ENCODE results near the gene GPBP1. TPM values are rescaled to one million over a fixed set of nuclear protein-coding genes. Genes with fewer than 3 reads are reported as not detected.
"Not testable (repeated sequence)": the region's sequence is repeated elsewhere in the genome, so short reads cannot be mapped to it uniquely, and the experiment has no call there.

The GPBP1 gene
- total RNA-seq, 2 donors from 2014 or later = 95.8 to 104 TPM

DNA sequence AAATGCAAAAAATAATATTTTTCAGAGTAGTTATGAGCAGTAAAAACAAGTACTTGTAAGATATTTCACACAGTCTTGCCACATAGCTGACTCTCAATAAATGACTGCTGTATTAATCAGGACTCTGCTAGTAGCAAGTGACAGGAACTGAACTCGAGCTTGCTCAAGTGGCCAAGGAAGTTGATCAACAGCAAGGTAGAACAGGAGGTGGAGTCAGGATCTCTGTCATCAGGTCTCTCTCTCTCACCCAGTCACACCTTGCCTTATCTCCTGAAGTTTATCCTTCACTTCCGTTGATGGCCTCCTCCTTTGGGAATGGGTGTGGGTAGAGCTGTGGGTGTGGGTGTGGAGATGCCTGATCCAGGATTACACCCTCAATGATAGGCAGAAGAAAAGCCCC lies 107.0 kb downstream of the GPBP1 start:
- Mint-ChIP-seq H3K4me1 (ENCODE audit: low read depth) (peaks cover 7% of the 10 kb centered on the region), H3K27ac (no peak overlapping the region), H3K4me3 (no peak overlapping the region)

DNA sequence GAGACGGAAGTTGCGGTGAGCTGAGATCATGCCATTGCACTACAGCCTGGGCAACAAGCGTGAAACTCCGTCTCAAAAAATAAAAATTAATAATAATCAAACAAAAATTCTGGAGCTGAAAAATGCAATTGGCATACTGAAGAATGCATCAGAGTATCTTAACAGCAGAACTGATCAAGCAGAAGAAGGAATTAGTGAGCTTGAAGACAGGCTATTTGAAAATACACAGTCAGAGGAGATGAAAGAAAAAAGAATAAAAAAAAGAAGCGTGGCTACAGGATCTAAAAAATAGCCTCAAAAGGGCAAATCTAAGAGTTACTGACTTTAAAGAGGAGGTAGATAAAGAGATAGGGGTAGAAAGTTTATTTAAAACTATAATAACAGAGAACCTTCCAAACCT lies 111.2 kb downstream of the GPBP1 start:
- H3K9me3 Mint-ChIP-seq; H3K4me1 Mint-ChIP-seq (ENCODE audit: low read depth); ATAC-seq (replicated peaks in 1 of 2); H3K27ac Mint-ChIP-seq; H3K4me3 Mint-ChIP-seq; H3K36me3 Mint-ChIP-seq (ENCODE audit: insufficient read depth in 2 of 2); H3K27me3 Mint-ChIP-seq (ENCODE audit: low read depth); DNase-seq: not testable (repeated sequence)

More for the DNA sequence above, 107.0 kb downstream of the GPBP1 start:
- ATAC-seq (replicated peaks in 1 of 2) (no peak), DNase-seq (no peak)
- H3K36me3 Mint-ChIP-seq (ENCODE audit: insufficient read depth in 2 of 2) = peaks cover 3% of the 10 kb centered on the region in 2 donors
- H3K9me3 Mint-ChIP-seq = peaks cover 2 to 4% of the 10 kb centered on the region in 2 donors
- H3K27me3 Mint-ChIP-seq (ENCODE audit: low read depth) = peaks cover 1% of the 10 kb centered on the region

DNA sequence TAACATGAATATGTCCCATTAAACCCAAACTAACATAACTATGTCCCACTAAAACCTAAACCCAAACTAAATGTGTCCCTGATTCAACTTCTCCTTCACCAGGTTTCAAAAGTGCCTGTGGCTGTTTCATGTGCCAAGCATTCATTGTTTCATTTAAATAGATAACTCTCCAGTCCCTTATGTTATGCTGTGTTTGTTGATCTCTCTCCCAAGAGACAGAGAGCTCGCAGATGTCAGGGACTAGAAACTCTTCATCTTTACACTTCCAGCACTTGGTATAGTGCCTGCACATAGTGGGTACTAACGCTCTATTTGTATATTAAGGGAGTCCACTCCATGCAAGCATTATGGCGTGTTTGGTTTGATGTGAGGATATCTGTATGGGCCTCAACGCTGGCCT lies 118.0 kb downstream of the GPBP1 start:
- no peaks in the 10 kb centered on the region for H3K9me3 Mint-ChIP-seq
- H3K27me3 Mint-ChIP-seq (ENCODE audit: low read depth) = no peaks in the 10 kb centered on the region
- H3K4me1 Mint-ChIP-seq (ENCODE audit: low read depth) = no peaks in the 10 kb centered on the region
- H3K27ac Mint-ChIP-seq = no peak overlapping the region
- no peak overlapping the region for H3K4me3 Mint-ChIP-seq
- ATAC-seq (replicated peaks in 1 of 2) (no peak), DNase-seq (no peak)
- no peaks in the 10 kb centered on the region for H3K36me3 Mint-ChIP-seq (ENCODE audit: insufficient read depth in 2 of 2)

DNA sequence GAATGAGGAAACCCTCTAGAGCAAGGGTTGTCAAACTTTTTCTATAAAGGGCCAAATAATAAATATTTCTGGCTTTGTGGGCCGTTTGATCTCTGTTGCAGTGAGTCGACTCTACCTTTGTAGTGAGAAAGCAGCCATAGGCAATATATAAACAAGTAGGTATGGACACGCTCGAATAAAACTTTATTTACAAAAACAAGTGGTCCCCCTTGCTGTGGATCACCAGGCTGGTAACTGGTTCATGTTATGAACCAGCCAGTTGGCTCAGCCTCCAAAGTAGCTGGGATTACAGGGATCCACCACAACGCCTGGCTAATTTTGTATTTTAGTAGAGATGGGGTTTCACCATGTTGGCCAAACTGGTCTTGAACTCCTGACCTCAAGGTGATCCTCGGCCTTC lies 118.5 kb downstream of the GPBP1 start:
- Mint-ChIP-seq H3K4me1 (ENCODE audit: low read depth) (no peaks in the 10 kb centered on the region), H3K27me3 (ENCODE audit: low read depth) (no peaks in the 10 kb centered on the region), H3K9me3 (no peaks in the 10 kb centered on the region), H3K36me3 (ENCODE audit: insufficient read depth in 2 of 2) (no peaks in the 10 kb centered on the region), H3K27ac (no peak overlapping the region), H3K4me3 (no peak overlapping the region)
- ATAC-seq (replicated peaks in 1 of 2) (no peak), DNase-seq (no peak)

DNA sequence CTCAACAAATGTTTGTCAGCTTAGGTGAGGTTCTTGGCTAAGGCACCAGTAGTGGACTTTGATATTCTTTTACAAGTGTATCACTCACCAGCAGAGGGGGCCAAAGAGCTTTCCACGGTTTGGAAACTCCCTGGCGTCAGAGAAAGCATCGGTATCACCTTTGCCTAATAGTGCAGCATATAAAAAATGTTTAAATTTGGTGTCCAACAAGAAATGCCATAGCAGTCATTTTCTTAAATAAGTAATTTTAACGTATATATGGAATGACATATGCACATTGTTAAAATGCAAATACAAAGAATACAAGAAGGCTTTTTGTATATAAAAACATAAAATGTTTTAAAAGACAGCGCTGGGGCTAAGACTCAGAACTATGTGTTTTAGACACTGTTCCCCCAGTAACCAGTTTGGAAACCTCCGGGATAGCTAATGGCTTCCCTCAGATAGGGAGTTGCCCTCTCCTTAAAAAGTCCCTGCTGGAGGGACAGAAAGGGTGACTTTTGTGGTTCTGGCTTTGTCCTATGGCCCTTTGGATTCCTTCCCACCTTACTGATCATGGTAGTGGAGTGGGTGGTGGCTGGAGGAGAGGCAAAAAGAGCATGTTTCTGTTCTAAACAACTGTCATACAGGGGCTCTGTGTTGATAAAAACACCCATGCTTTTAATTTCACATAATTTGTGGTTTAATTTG lies 124.6 kb downstream of the GPBP1 start:
- no peaks in the 10 kb centered on the region for H3K9me3 Mint-ChIP-seq
- H3K27ac Mint-ChIP-seq = peak overlapping the region; percentile 82
- no peaks in the 10 kb centered on the region for H3K27me3 Mint-ChIP-seq (ENCODE audit: low read depth)
- no peaks in the 10 kb centered on the region for H3K36me3 Mint-ChIP-seq (ENCODE audit: insufficient read depth in 2 of 2)
- H3K4me3 Mint-ChIP-seq = peak overlapping the region; percentile 62 to 83
- ATAC-seq (replicated peaks in 1 of 2) (peak; percentile 40 to 48), DNase-seq (peak; percentile 87)
- peaks cover 45% of the 10 kb centered on the region for H3K4me1 Mint-ChIP-seq (ENCODE audit: low read depth)

DNA sequence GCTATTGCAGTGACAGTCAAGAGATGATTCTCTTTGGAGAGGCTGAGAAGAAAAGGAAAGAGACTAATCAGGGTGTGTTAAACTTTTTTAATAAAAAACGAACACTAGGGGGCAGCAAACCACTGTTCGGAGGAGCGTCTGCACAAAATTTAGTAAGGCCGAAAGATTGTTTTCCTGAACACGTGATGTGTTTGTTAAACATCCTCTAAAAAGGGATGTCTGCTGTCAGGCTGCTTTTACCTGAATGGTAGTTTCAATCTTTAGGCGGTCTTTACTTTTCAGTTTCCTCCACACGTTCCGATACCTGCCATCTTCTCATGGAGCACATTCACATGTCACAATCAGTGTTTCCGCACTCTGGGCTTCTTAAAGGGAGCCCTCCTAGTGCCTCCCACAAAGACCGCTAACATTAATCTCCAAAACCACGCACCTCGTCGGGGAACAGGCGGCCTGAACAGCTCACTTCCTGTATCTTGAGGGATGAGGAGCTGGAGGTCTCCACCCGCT lies 125.2 kb downstream of the GPBP1 start:
- Mint-ChIP-seq H3K27me3 (ENCODE audit: low read depth) (no peaks in the 10 kb centered on the region), H3K36me3 (ENCODE audit: insufficient read depth in 2 of 2) (no peaks in the 10 kb centered on the region), H3K4me1 (ENCODE audit: low read depth) (peaks cover 45% of the 10 kb centered on the region), H3K4me3 (peak overlapping the region; percentile 62 to 83), H3K27ac (peak overlapping the region; percentile 82), H3K9me3 (no peaks in the 10 kb centered on the region)
- DNase-seq = peak; percentile 54 to 64
- ATAC-seq (replicated peaks in 1 of 2) = peak; percentile 59 to 70

DNA sequence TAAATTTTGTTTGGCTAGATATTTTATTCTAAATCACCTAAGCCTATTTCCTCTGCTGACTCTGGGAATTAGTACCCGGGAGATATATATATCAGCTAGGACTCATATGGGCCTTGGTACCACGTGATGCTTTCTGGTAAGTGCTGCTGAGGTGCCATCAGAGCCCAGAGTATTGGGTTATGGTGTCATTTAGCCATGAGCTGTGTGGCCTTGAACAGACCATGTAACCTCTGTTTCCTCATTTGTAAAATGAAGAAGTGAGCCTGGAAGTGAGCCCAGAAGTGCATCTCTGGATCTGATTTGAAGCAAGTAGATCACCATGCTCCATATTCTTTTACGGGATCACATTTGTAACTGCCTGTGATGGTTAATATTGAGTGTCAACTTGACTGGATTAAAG lies 126.1 kb downstream of the GPBP1 start:
- ATAC-seq (replicated peaks in 1 of 2) = no peak
- H3K27ac Mint-ChIP-seq = no peak overlapping the region
- no peaks in the 10 kb centered on the region for H3K9me3 Mint-ChIP-seq
- no peaks in the 10 kb centered on the region for H3K27me3 Mint-ChIP-seq (ENCODE audit: low read depth)
- no peak for DNase-seq
- H3K4me1 Mint-ChIP-seq (ENCODE audit: low read depth) = peaks cover 45% of the 10 kb centered on the region
- H3K4me3 Mint-ChIP-seq = no peak overlapping the region
- H3K36me3 Mint-ChIP-seq (ENCODE audit: insufficient read depth in 2 of 2) = no peaks in the 10 kb centered on the region

DNA sequence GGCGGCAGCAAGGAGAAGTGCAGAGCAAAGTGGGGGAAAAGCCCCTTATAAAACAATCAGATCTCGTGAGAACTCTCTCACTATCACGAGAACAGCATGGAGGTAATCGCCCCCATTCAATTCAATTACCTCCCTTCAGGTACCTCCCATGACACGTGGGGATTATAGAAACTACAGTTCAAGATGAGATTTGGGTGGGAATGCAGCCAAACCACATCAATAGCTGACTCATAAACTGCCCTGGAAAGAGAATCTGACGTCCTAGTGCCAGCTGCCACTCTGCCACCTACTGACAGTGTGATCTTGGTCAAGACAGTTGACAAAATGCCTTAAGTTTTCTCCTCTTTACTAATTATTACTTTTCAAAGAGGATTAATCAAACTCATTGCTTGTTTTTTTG lies 128.3 kb downstream of the GPBP1 start:
- peaks cover 3% of the 10 kb centered on the region in 2 donors for H3K9me3 Mint-ChIP-seq
- ATAC-seq (replicated peaks in 1 of 2) (peak; percentile 57 to 64), DNase-seq (peak; percentile 53 to 61)
- H3K4me1 Mint-ChIP-seq (ENCODE audit: low read depth) = peaks cover 45% of the 10 kb centered on the region
- peak overlapping the region; percentile 17 for H3K27ac Mint-ChIP-seq
- no peak overlapping the region for H3K4me3 Mint-ChIP-seq
- peaks cover 1 to 3% of the 10 kb centered on the region in 2 donors for H3K36me3 Mint-ChIP-seq (ENCODE audit: insufficient read depth in 2 of 2)
- no peaks in the 10 kb centered on the region for H3K27me3 Mint-ChIP-seq (ENCODE audit: low read depth)

DNA sequence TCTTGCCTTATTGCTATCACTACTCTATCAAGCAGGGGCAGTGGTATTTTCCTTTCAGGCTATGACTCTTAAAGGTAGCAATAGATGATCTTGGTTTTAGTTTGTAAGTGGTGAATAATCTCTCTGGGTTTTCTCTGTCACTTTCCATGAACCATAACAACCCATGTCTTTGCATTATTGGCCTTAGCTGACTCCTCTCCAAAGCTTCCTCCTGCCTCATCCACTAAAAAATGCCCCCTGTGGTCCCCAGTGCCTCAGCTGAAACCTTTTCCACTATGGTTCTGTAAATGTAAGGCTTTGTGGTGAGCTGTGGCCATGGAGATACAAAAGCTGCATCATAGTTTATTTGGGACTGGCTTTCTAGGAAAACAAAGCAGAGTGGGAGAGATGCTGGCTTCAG lies 128.8 kb downstream of the GPBP1 start:
- Mint-ChIP-seq H3K27me3 (ENCODE audit: low read depth) (no peaks in the 10 kb centered on the region), H3K9me3 (peaks cover 3% of the 10 kb centered on the region in 2 donors), H3K36me3 (ENCODE audit: insufficient read depth in 2 of 2) (peaks cover 1 to 3% of the 10 kb centered on the region in 2 donors), H3K4me1 (ENCODE audit: low read depth) (peaks cover 45% of the 10 kb centered on the region), H3K27ac (no peak overlapping the region), H3K4me3 (no peak overlapping the region)
- ATAC-seq (replicated peaks in 1 of 2) (peak; percentile 66 to 71), DNase-seq (peak; percentile 5 to 10)

DNA sequence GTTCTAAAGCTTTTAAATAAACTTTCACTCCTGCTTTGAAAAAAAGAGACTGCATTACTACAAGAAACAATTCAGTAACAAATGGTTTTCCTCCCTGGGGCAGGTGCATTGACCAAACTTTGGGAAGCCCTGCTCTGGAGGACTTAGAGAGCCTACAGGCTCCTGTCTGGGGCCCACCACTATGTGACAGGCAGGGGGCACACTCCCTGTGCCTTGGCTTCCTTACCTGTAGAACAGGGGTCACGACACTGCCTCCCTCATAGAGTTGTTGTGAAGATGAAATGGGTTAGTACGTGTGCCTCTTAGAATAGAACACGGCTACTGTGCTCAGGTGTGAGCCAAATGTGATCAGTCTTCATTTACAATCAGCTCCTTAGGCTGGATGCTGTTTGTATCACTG lies 130.1 kb downstream of the GPBP1 start:
- no peaks in the 10 kb centered on the region for H3K27me3 Mint-ChIP-seq (ENCODE audit: low read depth)
- no peak for DNase-seq
- no peak for ATAC-seq (replicated peaks in 1 of 2)
- no peak overlapping the region for H3K4me3 Mint-ChIP-seq
- H3K27ac Mint-ChIP-seq = no peak overlapping the region
- H3K36me3 Mint-ChIP-seq (ENCODE audit: insufficient read depth in 2 of 2) = peaks cover 3 to 7% of the 10 kb centered on the region in 2 donors
- H3K9me3 Mint-ChIP-seq = peaks cover 3 to 4% of the 10 kb centered on the region in 2 donors
- peaks cover 35% of the 10 kb centered on the region for H3K4me1 Mint-ChIP-seq (ENCODE audit: low read depth)

DNA sequence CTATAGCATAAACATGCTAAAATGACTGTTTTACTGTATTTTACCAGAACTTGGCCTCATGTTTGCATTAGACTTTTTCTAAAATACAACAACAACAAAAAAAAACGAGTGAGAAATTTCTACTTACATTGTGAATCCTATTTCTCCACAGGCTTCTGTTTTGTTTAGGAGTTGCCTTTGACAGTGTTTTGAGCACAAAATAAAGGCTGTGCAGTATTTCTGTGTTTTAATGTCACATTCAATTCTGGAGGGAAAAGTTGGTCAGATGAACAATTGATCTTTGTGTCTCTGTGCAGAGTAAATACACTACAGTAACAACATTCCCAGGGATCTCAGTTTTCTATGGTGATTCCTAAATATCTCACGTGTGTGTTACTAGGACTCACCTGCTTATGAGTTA lies 131.1 kb downstream of the GPBP1 start:
- DNase-seq = no peak
- Mint-ChIP-seq H3K36me3 (ENCODE audit: insufficient read depth in 2 of 2) (peaks cover 3 to 7% of the 10 kb centered on the region in 2 donors), H3K27me3 (ENCODE audit: low read depth) (no peaks in the 10 kb centered on the region), H3K27ac (no peak overlapping the region), H3K4me3 (no peak overlapping the region), H3K4me1 (ENCODE audit: low read depth) (peaks cover 29% of the 10 kb centered on the region), H3K9me3 (peaks cover 3 to 7% of the 10 kb centered on the region in 2 donors)
- ATAC-seq (replicated peaks in 1 of 2) = no peak

DNA sequence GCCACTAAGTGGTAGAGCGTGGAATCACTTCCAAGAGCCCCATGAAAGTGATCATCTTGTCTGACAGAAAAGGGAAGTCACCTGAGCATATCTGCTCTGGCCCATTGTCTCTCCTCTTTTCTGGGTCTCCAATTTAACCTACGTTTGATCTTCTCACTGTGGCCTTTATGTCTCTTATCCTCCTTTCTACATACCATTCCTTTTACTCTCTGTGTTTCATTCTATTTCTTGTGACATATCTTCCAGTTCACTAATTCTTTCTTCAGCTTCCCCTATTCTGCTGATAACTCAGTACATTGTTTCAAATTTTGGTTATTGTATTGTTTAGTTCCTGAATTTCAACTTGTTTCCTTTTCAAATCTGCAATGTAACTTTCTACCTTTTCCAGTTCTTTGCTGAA lies 132.5 kb downstream of the GPBP1 start:
- Mint-ChIP-seq H3K27ac (no peak overlapping the region), H3K9me3 (peaks cover 3 to 8% of the 10 kb centered on the region in 2 donors), H3K27me3 (ENCODE audit: low read depth) (no peaks in the 10 kb centered on the region), H3K4me3 (no peak overlapping the region), H3K36me3 (ENCODE audit: insufficient read depth in 2 of 2) (peaks cover 3 to 7% of the 10 kb centered on the region in 2 donors), H3K4me1 (ENCODE audit: low read depth) (peaks cover 19% of the 10 kb centered on the region)
- ATAC-seq (replicated peaks in 1 of 2) (no peak), DNase-seq (no peak)

DNA sequence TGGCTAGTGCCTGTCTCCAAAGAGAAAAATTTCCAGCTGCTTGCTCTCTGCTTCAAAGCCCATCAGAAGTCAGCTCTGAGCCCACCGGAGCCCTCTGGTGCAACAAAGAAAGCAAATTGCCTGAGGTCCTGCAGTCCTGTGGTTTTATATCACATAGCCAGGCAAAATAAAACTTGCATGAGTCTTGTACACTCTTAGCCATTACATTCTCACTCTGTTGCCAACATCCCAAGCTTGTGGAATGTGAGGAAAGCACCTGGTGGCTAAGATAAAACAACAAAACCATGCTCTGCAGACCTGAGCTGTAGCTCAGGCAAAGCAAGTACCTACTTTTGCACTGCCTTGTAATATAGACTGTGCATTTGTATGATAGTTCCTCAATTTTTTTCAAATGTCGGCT lies 133.7 kb downstream of the GPBP1 start:
- DNase-seq (no peak), ATAC-seq (replicated peaks in 1 of 2) (no peak)
- peaks cover 3 to 8% of the 10 kb centered on the region in 2 donors for H3K9me3 Mint-ChIP-seq
- peaks cover 8% of the 10 kb centered on the region for H3K4me1 Mint-ChIP-seq (ENCODE audit: low read depth)
- H3K27ac Mint-ChIP-seq = no peak overlapping the region
- H3K4me3 Mint-ChIP-seq = no peak overlapping the region
- no peaks in the 10 kb centered on the region for H3K27me3 Mint-ChIP-seq (ENCODE audit: low read depth)
- peaks cover 3 to 7% of the 10 kb centered on the region in 2 donors for H3K36me3 Mint-ChIP-seq (ENCODE audit: insufficient read depth in 2 of 2)

DNA sequence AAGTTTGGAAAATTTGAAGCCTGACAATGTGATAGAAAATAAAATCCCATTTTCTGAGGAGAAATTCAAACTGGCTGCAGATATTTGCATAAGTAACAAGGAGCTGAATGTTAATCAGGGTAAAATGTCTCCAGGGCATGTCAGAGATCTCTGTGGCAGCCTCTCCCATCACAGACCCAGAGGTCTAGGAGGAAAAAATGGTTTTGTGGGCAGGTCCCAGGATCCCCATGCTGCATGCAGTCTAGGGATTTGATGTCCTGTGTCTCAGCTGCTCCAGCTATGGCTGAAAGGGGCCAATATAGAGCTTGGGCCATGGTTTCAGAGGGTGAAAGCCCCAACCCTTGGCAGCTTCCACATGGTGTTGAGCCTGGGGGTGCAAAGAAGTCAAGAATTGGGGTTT lies 135.2 kb downstream of the GPBP1 start:
- H3K9me3 Mint-ChIP-seq; H3K4me1 Mint-ChIP-seq (ENCODE audit: low read depth); H3K36me3 Mint-ChIP-seq (ENCODE audit: insufficient read depth in 2 of 2); H3K4me3 Mint-ChIP-seq; H3K27ac Mint-ChIP-seq; ATAC-seq (replicated peaks in 1 of 2); H3K27me3 Mint-ChIP-seq (ENCODE audit: low read depth); DNase-seq: not testable (repeated sequence)
